Measurements from ENCODE around the gene OLFML2A.

Gene OLFML2A

GRCh38 chr9:124839612-124840299, 62.8 kb downstream of the OLFML2A start:
- H3K9me2 ChIP-seq (ENCODE audit: low read depth, low read length): no peaks in the 10 kb centered on the region
- no peak overlapping the region; the same call in 1 of the 2 replicates for H3K4me2 ChIP-seq (ENCODE audit: low read length)
- H4K20me1 ChIP-seq (ENCODE audit: insufficient read depth, low read length): no peaks in the 10 kb centered on the region
- H3K36me3 ChIP-seq (ENCODE audit: insufficient read depth, low read length): no peaks in the 10 kb centered on the region
- no peaks in the 10 kb centered on the region for H3K79me2 ChIP-seq (ENCODE audit: insufficient read depth, low read length)
- H3F3A ChIP-seq (ENCODE audit: insufficient read depth, low read length): no peaks in the 10 kb centered on the region
- no peak overlapping the region for H2AFZ ChIP-seq (ENCODE audit: low read length)
- H3K4me3 ChIP-seq (ENCODE audit: low read depth, low read length, poor library complexity, severe bottlenecking): no peak overlapping the region
- no peaks in the 10 kb centered on the region for H3K27me3 ChIP-seq (ENCODE audit: insufficient read depth, low read length)
- H3K9me3 ChIP-seq (ENCODE audit: low read length): no peaks in the 10 kb centered on the region
- no peak overlapping the region for H3K27ac ChIP-seq (ENCODE audit: low read depth, low read length, poor library complexity, severe bottlenecking)
- H3K4me1 ChIP-seq (ENCODE audit: insufficient read depth, low read length, severe bottlenecking): peaks cover 7% of the 10 kb centered on the region
- TF ChIP-seq CTCF (IDR thresholded peaks at IDR 0.05; ENCODE audit: low read length) (peak; percentile 48; the same call in 1 of the 2 replicates), EZH2 (IDR thresholded peaks at IDR 0.05; ENCODE audit: borderline replicate concordance, low read length) (no peak)
- no peak overlapping the region for H3K9ac ChIP-seq (ENCODE audit: low read length)

- no peaks in the 10 kb centered on the region for H3K27me3 ChIP-seq (ENCODE audit: insufficient read depth, low read length)
- no peaks in the 10 kb centered on the region for H4K20me1 ChIP-seq (ENCODE audit: insufficient read depth, low read length)
- TF ChIP-seq CTCF (IDR thresholded peaks at IDR 0.05; ENCODE audit: low read length): peak; percentile 84
- no peak for TF ChIP-seq EZH2 (IDR thresholded peaks at IDR 0.05; ENCODE audit: borderline replicate concordance, low read length)
- H3K4me1 ChIP-seq (ENCODE audit: insufficient read depth, low read length, severe bottlenecking): peaks cover 12% of the 10 kb centered on the region
- no peaks in the 10 kb centered on the region for H3K9me3 ChIP-seq (ENCODE audit: low read length)
- no peaks in the 10 kb centered on the region for H3K79me2 ChIP-seq (ENCODE audit: insufficient read depth, low read length)
- no peaks in the 10 kb centered on the region for H3F3A ChIP-seq (ENCODE audit: insufficient read depth, low read length)
- H3K9me2 ChIP-seq (ENCODE audit: low read depth, low read length): no peaks in the 10 kb centered on the region
- no peak overlapping the region for H2AFZ ChIP-seq (ENCODE audit: low read length)
- peak overlapping the region; percentile 44 for H3K4me2 ChIP-seq (ENCODE audit: low read length)
- H3K9ac ChIP-seq (ENCODE audit: low read length): no peak overlapping the region
- no peak overlapping the region for H3K4me3 ChIP-seq (ENCODE audit: low read depth, low read length, poor library complexity, severe bottlenecking)
- no peak overlapping the region for H3K27ac ChIP-seq (ENCODE audit: low read depth, low read length, poor library complexity, severe bottlenecking)
- no peaks in the 10 kb centered on the region for H3K36me3 ChIP-seq (ENCODE audit: insufficient read depth, low read length)
These were observed 63.4 kb downstream of the OLFML2A start for GRCh38 chr9:124840300-124840833.

- no peaks in the 10 kb centered on the region for H3K9me3 ChIP-seq (ENCODE audit: low read length)
- TF ChIP-seq CTCF (IDR thresholded peaks at IDR 0.05; ENCODE audit: low read length): no peak
- TF ChIP-seq EZH2 (IDR thresholded peaks at IDR 0.05; ENCODE audit: borderline replicate concordance, low read length): no peak
- no peaks in the 10 kb centered on the region for H3K9me2 ChIP-seq (ENCODE audit: low read depth, low read length)
- H3F3A ChIP-seq (ENCODE audit: insufficient read depth, low read length): no peaks in the 10 kb centered on the region
- H3K4me2 ChIP-seq (ENCODE audit: low read length): no peak overlapping the region
- no peaks in the 10 kb centered on the region for H3K79me2 ChIP-seq (ENCODE audit: insufficient read depth, low read length)
- no peak overlapping the region for H3K27ac ChIP-seq (ENCODE audit: low read depth, low read length, poor library complexity, severe bottlenecking)
- H3K9ac ChIP-seq (ENCODE audit: low read length): no peak overlapping the region
- no peak overlapping the region for H2AFZ ChIP-seq (ENCODE audit: low read length)
- H4K20me1 ChIP-seq (ENCODE audit: insufficient read depth, low read length): no peaks in the 10 kb centered on the region
- H3K27me3 ChIP-seq (ENCODE audit: insufficient read depth, low read length): no peaks in the 10 kb centered on the region
- H3K4me3 ChIP-seq (ENCODE audit: low read depth, low read length, poor library complexity, severe bottlenecking): no peak overlapping the region
- H3K36me3 ChIP-seq (ENCODE audit: insufficient read depth, low read length): no peaks in the 10 kb centered on the region
- H3K4me1 ChIP-seq (ENCODE audit: insufficient read depth, low read length, severe bottlenecking): peaks cover 17% of the 10 kb centered on the region
These were observed 64.3 kb downstream of the OLFML2A start for GRCh38 chr9:124841075-124841821.

Measured in OCI-LY1 (cell line).